Suprapubic skin (tissue), 4 donors: Measurements from ENCODE around the gene HEXD. TPM values are rescaled to one million over a fixed set of nuclear protein-coding genes. Genes with fewer than 3 reads are reported as not detected.

Experiments used
- DNase-seq, 2 donors: peaks; one replicate each; pipeline ENCODE4 v3.0.0-alpha.2; 2019; ENCODE audit warnings: low spot score in 2 of 2
- H3K27ac ChIP-seq: fragments of 200-600 bp; sonication (generic); one replicate; pipeline ENCODE4 v1.5.1; 2019
- H3K27me3 ChIP-seq: fragments of 200-600 bp; sonication (generic); one replicate; pipeline ENCODE4 v1.5.1; 2019
- H3K36me3 ChIP-seq: fragments of 200-600 bp; sonication (generic); one replicate; pipeline ENCODE4 v1.5.1; 2019
- H3K4me1 ChIP-seq: fragments of 200-600 bp; sonication (generic); one replicate; pipeline ENCODE4 v1.5.1; 2019
- H3K4me3 ChIP-seq: fragments of 200-600 bp; sonication (generic); one replicate; pipeline ENCODE4 v1.5.1; 2019; ENCODE audit warnings: mild to moderate bottlenecking
- H3K9me3 ChIP-seq: fragments of 200-600 bp; sonication (generic); one replicate; pipeline ENCODE4 v1.5.1; 2019
- CTCF ChIP-seq, 2 donors: fragments of 200-600 bp in 1 of 2; fragments of 450-650 bp in 1 of 2; sonication (generic) in 1 of 2; IDR thresholded peaks; one replicate each; pipeline ENCODE4 v1.5.1; 2016 to 2019; ENCODE audit warnings: antibody characterized with exemption in 2 of 2, mild to moderate bottlenecking in 1 of 2, moderate library complexity in 1 of 2
- EP300 ChIP-seq: sonication (generic); formaldehyde crosslinking; IDR thresholded peaks from one replicate; pipeline ENCODE4 v1.6.1; 2017; ENCODE audit warnings: antibody characterized with exemption
- POLR2A ChIP-seq, 2 donors: fragments of 450-650 bp; IDR thresholded peaks; one replicate each; pipeline ENCODE4 v1.6.1; 2017; ENCODE audit warnings: antibody characterized with exemption in 2 of 2, mild to moderate bottlenecking in 2 of 2, moderate library complexity in 2 of 2
- POLR2AphosphoS5 ChIP-seq, 3 donors: sonication (generic); formaldehyde crosslinking; IDR thresholded peaks; one replicate each; pipeline ENCODE4 v1.6.1; 2017; ENCODE audit warnings: antibody characterized with exemption in 3 of 3
- WGBS: methylation state at CpG from one replicate; pipeline ENCODE4 v1.1.5; 2018; 5-methylcytosine and 5-hydroxymethylcytosine counted together
- total RNA-seq, 4 donors: library from RNA; depleted of rRNA; stranded (reverse); fragments of >200 nt; gene quantifications; one replicate each; pipeline ENCODE4 v1.1.0, GENCODE V29; 2016

Gene HEXD
- total RNA-seq, 4 donors from 2014 or later, result 28.1 to 84.6 (median 33.4) TPM

DNA sequence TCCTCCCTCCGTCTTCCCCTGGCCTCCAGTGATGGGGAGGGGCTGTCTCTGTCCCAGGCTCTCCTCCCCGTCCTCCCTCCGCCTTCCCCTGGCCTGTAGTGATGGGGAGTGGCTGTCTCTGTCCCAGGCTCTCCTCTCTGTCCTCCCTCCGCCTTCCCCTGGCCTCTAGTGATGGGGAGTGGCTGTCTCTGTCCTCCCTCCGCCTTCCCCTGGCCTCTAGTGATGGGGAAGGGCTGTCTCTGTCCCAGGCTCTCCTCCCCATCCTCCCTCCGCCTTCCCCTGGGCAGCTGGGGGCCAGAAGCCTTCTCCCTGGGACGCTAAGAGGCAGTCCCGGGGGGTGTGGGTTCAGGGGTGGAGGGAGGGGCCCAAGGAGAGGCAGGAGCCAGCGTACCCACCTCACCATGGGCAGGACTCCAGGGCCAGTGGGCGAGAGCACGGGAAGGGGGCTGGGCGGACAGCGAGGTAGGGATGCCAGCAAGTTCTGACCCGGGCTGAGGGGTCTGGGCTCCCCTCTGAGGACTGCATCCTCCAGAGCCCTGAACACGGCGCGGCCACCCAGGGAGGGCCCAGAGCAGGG lies 31.8 kb upstream of the HEXD start:
- Histone ChIP-seq H3K4me1 (peaks cover 35% of the 10 kb centered on the region), H3K27ac (no peak overlapping the region), H3K27me3 (peaks cover 48% of the 10 kb centered on the region), H3K9me3 (no peaks in the 10 kb centered on the region), H3K36me3 (peaks cover 3% of the 10 kb centered on the region), H3K4me3 (no peak overlapping the region)
- WGBS, result 23% methylated on average over 16 of the region's 17 CpGs
- TF ChIP-seq POLR2AphosphoS5 (IDR thresholded peaks at IDR 0.05), result no peak
- TF ChIP-seq EP300, result no peak
- TF ChIP-seq CTCF (IDR thresholded peaks at IDR 0.05), result no peak
- no peak for TF ChIP-seq POLR2A (IDR thresholded peaks at IDR 0.05)
- DNase-seq, result no peak

DNA sequence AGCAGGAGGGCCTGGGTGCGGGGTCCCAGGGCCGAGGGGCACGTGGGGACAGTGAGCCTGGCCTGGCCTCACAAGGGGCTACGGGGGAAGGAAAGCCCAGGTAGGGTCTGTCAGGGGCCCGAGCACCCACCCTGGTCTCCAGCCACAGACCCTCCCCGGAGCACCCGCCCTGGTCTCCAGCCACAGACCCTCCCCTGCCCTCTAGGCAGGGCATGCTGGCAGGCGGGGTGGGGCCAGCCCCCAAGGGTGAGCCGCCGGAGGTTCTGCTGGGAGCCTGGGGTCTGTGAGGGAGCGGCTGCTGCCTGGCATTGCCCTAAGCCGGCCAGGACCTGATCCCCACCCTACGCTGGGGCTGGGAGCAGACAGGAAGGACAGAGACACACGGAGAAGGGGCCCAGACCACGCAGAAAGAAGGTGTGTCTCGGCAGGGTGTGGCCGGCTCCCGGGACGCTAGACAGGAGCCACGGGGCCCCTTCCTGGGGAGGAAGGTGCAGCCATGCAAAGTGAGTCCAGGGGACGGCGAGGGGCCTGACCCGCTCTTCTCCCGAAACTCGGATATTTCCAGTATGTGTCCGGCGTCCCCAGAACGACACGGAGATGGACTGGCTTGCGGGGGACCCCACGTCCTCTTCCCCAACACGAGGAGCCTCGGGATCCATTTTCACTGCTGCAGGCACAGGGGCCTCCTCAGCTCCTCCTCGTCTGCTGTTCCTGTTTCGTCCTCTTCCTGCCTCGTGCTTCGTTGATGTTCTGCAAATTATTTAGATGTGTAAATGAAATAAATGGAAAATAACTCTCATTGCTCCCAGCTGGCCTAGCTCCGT lies 31.1 kb upstream of the HEXD start:
- Histone ChIP-seq H3K27me3 (peaks cover 45% of the 10 kb centered on the region), H3K9me3 (no peaks in the 10 kb centered on the region), H3K4me3 (no peak overlapping the region), H3K4me1 (peaks cover 35% of the 10 kb centered on the region), H3K36me3 (peaks cover 8% of the 10 kb centered on the region), H3K27ac (no peak overlapping the region)
- no peak for DNase-seq
- no peak for TF ChIP-seq CTCF (IDR thresholded peaks at IDR 0.05)
- 30% methylated on average over 15 of the region's 38 CpGs for WGBS

DNA sequence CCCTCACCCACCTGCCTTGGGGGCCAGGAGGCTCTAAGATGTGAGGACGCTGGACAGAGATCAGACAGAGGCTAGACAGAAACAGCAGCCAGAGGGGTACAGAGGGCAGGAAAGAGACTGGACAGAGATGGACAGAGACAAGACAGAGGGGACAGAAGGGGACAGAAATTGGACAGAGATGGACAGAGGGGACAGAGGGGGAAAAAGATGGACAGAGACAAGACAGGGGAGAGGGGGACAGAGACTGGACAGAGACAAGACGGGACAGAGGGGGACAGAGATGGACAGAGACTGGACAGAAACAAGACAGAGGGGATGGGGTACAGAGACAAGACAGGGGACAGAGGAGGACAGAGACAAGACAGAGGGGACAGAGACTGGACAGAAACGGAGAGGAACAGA lies 30.4 kb upstream of the HEXD start:
- Histone ChIP-seq H3K27me3 (peaks cover 39% of the 10 kb centered on the region), H3K9me3 (no peaks in the 10 kb centered on the region), H3K4me3 (no peak overlapping the region), H3K36me3 (peaks cover 8% of the 10 kb centered on the region), H3K27ac (no peak overlapping the region), H3K4me1 (peaks cover 35% of the 10 kb centered on the region)
- 68% methylated on average over 3 of the region's 3 CpGs for WGBS
- TF ChIP-seq EP300, result no peak
- no peak for TF ChIP-seq POLR2AphosphoS5 (IDR thresholded peaks at IDR 0.05)
- TF ChIP-seq CTCF (IDR thresholded peaks at IDR 0.05), result no peak
- TF ChIP-seq POLR2A (IDR thresholded peaks at IDR 0.05), result no peak
- no peak for DNase-seq

DNA sequence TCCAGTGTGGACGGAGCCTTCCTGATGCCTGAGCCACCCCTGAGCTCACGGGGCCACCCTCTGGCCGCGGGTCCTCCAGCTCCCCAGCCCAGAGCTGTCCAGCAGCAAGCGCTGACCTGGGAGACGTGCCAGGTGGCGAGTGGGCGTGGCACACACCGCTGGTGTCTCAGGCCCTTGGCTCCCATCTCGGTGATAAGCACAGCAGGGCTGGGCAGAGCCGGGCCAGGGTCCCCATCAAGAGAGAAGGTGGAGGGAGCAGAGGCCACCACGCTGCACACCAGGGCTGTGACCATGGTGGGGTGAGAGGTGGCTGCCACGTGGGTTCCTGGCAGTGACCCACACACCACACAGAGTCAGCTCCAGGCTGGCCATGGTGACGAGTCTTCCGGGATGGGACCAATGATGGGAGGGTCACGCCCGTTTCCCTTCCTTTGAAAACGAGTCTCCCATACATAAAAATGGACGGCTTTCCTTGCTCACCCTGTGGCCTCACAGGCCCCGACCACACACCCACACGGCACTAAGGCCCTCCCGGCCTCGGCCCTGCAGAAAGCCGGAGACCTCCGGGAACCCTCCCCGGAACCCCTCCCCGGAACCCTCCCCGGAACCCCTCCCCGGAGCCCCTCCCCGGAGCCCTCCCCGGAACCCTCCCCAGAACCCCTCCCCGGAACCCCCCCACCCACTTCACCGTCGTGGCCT lies 29.8 kb upstream of the HEXD start:
- H3K36me3 ChIP-seq, result peaks cover 14% of the 10 kb centered on the region
- no peaks in the 10 kb centered on the region for H3K9me3 ChIP-seq
- peaks cover 35% of the 10 kb centered on the region for H3K4me1 ChIP-seq
- 67% methylated on average over 16 of the region's 34 CpGs for WGBS
- no peak overlapping the region for H3K27ac ChIP-seq
- DNase-seq, result no peak
- H3K4me3 ChIP-seq, result no peak overlapping the region
- no peak for TF ChIP-seq POLR2AphosphoS5 (IDR thresholded peaks at IDR 0.05)
- no peak for TF ChIP-seq CTCF (IDR thresholded peaks at IDR 0.05)
- TF ChIP-seq POLR2A (IDR thresholded peaks at IDR 0.05), result no peak
- TF ChIP-seq EP300, result no peak
- H3K27me3 ChIP-seq, result peaks cover 32% of the 10 kb centered on the region

- Histone ChIP-seq H3K27ac (no peak overlapping the region), H3K4me1 (peaks cover 32% of the 10 kb centered on the region), H3K9me3 (no peaks in the 10 kb centered on the region), H3K36me3 (peaks cover 16% of the 10 kb centered on the region), H3K27me3 (peaks cover 28% of the 10 kb centered on the region), H3K4me3 (no peak overlapping the region)
- DNase-seq, result no peak
- 74% methylated on average over 21 of the region's 21 CpGs for WGBS
- TF ChIP-seq EP300 (no peak), POLR2A (IDR thresholded peaks at IDR 0.05) (no peak), POLR2AphosphoS5 (IDR thresholded peaks at IDR 0.05) (no peak), CTCF (IDR thresholded peaks at IDR 0.05) (no peak)
Observed at GRCh38 chr17:82388922-82389283, 29.2 kb upstream of the HEXD start.
